Measurements from ENCODE around the gene ANKRD65.
"Not testable (repeated sequence)": the region's sequence is repeated elsewhere in the genome, so short reads cannot be mapped to it uniquely, and the experiment has no call there.

ANKRD65 gene

GRCh38 chr1:1421147-1421906, at the start of gene ANKRD65:
Gene ANKRD65, minus strand, starts transcription at chr1:1421276. Its CDS starts 271 bp downstream, at chr1:1421005.
- peaks cover 9% of the 10 kb centered on the region for H3K4me1 Mint-ChIP-seq (ENCODE audit: low read depth)

GRCh38 chr1:1468196-1468985, 47.3 kb upstream of the ANKRD65 start:
- peaks cover 16% of the 10 kb centered on the region for H3K4me1 Mint-ChIP-seq (ENCODE audit: low read depth)
- H3K27ac Mint-ChIP-seq; H3K27me3 Mint-ChIP-seq (ENCODE audit: low read depth); H3K36me3 Mint-ChIP-seq (ENCODE audit: low read depth); H3K9me3 Mint-ChIP-seq; H3K4me3 Mint-ChIP-seq: not testable (repeated sequence)

More at GRCh38 chr1:1421147-1421906, at the start of gene ANKRD65:
- no peaks in the 10 kb centered on the region for H3K9me3 Mint-ChIP-seq
- peaks cover 20% of the 10 kb centered on the region for H3K27me3 Mint-ChIP-seq (ENCODE audit: low read depth)
- no peak within 1 kb of the TSS for H3K27ac Mint-ChIP-seq
- H3K4me3 Mint-ChIP-seq: no peak within 1 kb of the TSS
- no peaks in the 10 kb centered on the region for H3K36me3 Mint-ChIP-seq (ENCODE audit: low read depth)

DNA sequence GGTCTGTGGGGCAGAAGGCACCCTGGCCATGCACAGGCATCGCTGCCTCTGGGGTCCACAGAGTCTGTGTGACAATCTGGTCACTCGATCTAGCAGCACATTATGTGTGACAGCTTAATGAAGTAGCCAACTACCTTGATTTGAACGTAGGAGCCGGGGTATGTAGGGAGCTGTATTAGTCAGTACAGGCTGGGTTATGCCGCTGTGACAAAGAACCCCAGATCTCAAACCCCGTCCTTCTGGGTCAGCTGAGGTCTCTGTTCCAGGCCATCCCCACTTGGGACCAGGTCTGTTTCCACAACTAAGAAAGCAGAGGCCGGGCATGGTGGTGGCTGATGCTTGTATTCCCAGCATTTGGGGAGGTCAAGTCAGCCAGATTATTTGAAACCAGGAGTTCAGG, 42.2 kb upstream of the ANKRD65 start:
- no peaks in the 10 kb centered on the region for H3K4me1 Mint-ChIP-seq (ENCODE audit: low read depth)
- H3K9me3 Mint-ChIP-seq: no peaks in the 10 kb centered on the region
- no peaks in the 10 kb centered on the region for H3K27me3 Mint-ChIP-seq (ENCODE audit: low read depth)
- no peak overlapping the region for H3K27ac Mint-ChIP-seq
- H3K4me3 Mint-ChIP-seq: no peak overlapping the region
- H3K36me3 Mint-ChIP-seq (ENCODE audit: low read depth): no peaks in the 10 kb centered on the region

DNA sequence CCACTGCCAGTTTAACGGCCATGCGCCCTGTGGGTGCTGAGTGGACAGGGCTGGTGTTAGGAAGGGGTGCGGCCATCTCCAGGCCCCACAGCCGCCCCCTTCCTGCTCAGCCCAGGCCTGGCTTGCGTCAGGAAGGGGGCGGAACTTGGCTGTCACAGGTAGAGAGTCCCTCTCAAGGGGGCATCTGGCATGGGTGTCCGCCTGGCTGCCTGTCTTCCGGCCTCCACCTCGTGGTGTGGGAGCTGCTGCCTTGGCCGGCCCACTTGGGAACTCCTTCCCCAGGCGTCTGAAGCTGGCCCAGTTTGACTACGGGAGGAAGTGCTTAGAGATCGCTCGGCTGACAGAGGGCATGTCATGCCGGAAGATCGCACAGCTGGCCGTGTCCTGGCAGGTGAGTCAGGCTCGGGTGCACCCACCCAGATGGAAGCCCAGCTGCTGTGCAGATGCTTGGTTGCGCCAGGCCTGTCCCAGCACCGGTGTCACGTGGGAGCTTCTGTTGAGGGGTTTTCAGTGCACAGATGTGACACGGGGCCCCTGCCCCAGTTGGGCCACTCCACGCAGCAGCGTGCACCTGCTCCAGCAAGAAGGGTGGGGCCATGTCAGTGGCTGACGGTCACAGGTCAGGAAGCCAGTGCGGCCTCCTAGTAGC, 41.4 kb upstream of the ANKRD65 start:
- H3K4me3 Mint-ChIP-seq: no peak overlapping the region
- no peak overlapping the region for H3K27ac Mint-ChIP-seq
- no peaks in the 10 kb centered on the region for H3K9me3 Mint-ChIP-seq
- H3K36me3 Mint-ChIP-seq (ENCODE audit: low read depth): no peaks in the 10 kb centered on the region
- no peaks in the 10 kb centered on the region for H3K4me1 Mint-ChIP-seq (ENCODE audit: low read depth)
- no peaks in the 10 kb centered on the region for H3K27me3 Mint-ChIP-seq (ENCODE audit: low read depth)

GRCh38 chr1:1461721-1462317, 40.7 kb upstream of the ANKRD65 start:
- Mint-ChIP-seq H3K4me3 (no peak overlapping the region), H3K9me3 (no peaks in the 10 kb centered on the region), H3K4me1 (ENCODE audit: low read depth) (no peaks in the 10 kb centered on the region), H3K27ac (no peak overlapping the region), H3K36me3 (ENCODE audit: low read depth) (no peaks in the 10 kb centered on the region), H3K27me3 (ENCODE audit: low read depth) (no peaks in the 10 kb centered on the region)

- no peaks in the 10 kb centered on the region for H3K4me1 Mint-ChIP-seq (ENCODE audit: low read depth)
- H3K4me3 Mint-ChIP-seq: no peak overlapping the region
- H3K27ac Mint-ChIP-seq: no peak overlapping the region
- H3K36me3 Mint-ChIP-seq (ENCODE audit: low read depth): no peaks in the 10 kb centered on the region
- H3K27me3 Mint-ChIP-seq (ENCODE audit: low read depth): no peaks in the 10 kb centered on the region
- no peaks in the 10 kb centered on the region for H3K9me3 Mint-ChIP-seq
Observed at GRCh38 chr1:1460540-1461130, 39.6 kb upstream of the ANKRD65 start.

DNA sequence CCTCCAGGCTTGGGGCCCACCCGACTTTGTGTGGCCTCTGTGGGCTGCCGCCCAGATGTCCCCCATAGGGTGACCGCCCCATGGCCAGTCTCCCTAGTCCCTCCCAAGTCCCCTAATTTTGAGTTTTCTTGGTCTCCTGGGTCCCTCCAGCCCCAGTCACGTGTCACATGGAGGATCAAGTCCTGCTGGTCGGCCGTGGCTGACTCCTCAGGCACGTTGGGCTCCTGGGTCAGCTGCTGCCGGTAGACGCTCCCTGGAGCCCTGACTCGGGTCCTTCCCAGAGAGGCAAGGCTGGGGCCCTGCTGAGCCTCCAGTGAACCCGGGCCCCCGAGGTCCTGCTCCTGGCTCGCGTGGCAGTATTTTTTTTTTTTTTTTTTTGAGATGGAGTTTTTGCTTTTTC, 38.6 kb upstream of the ANKRD65 start:
- H3K36me3 Mint-ChIP-seq (ENCODE audit: low read depth); H3K27me3 Mint-ChIP-seq (ENCODE audit: low read depth); H3K4me1 Mint-ChIP-seq (ENCODE audit: low read depth); H3K4me3 Mint-ChIP-seq; H3K27ac Mint-ChIP-seq; H3K9me3 Mint-ChIP-seq: not testable (repeated sequence)

DNA sequence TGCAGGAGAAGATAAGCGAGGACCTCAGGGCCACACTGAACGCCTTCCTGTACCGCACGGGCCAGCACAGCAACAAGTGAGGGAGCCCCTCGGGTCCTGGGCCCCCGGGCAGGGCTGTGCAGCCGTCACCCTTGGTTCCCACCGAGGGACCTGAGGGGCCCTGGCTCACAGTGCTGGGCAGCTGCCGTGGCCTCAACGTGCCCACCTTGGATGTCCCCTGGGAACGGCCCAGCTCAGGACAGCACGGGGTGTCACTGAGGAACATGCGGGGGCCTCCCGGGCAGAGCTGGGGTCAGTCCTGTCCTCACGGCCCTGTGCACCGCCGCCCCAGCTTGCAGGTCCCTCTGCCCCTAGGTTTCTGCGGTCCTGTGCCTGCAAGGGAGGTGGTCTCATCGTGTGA, 38.1 kb upstream of the ANKRD65 start:
- H3K27ac Mint-ChIP-seq; H3K4me1 Mint-ChIP-seq (ENCODE audit: low read depth); H3K36me3 Mint-ChIP-seq (ENCODE audit: low read depth); H3K4me3 Mint-ChIP-seq; H3K27me3 Mint-ChIP-seq (ENCODE audit: low read depth); H3K9me3 Mint-ChIP-seq: not testable (repeated sequence)

DNA sequence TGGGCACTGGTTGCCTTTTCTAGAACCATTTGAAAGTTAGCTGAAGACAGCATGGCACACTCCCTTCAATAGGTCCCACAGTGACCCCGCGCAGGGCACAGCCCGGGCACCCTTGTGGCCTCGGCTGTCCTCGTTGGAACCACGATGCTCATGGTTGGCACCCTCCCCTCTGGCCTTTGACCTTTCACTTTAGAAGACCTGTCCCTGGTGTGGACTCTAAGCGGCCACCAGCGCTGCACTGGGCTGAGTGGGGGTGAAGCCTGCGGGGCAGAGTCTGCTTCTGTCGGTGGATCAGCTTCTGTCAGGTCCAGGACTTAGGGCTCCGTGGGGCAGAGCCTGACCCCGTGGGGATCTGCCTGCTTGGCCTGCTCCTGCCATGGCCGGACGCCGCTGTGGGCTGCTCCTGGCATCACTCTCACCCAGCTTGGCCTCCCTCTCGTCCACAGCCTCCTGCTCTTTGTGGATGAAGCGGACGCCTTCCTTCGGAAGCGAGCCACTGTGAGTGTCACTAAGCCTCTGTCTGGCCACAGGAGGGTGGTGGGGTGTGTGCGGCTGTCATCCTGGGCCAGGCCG, 35.7 kb upstream of the ANKRD65 start:
- not testable (repeated sequence) for H3K9me3 Mint-ChIP-seq; H3K36me3 Mint-ChIP-seq (ENCODE audit: low read depth); H3K4me1 Mint-ChIP-seq (ENCODE audit: low read depth); H3K27me3 Mint-ChIP-seq (ENCODE audit: low read depth); H3K4me3 Mint-ChIP-seq; H3K27ac Mint-ChIP-seq

- H3K36me3 Mint-ChIP-seq (ENCODE audit: low read depth); H3K27me3 Mint-ChIP-seq (ENCODE audit: low read depth); H3K9me3 Mint-ChIP-seq; H3K4me3 Mint-ChIP-seq; H3K4me1 Mint-ChIP-seq (ENCODE audit: low read depth); H3K27ac Mint-ChIP-seq: not testable (repeated sequence)
Observed at GRCh38 chr1:1455934-1456333, 34.9 kb upstream of the ANKRD65 start.

GRCh38 chr1:1455366-1455884, 34.3 kb upstream of the ANKRD65 start:
- Mint-ChIP-seq H3K4me1 (ENCODE audit: low read depth) (no peaks in the 10 kb centered on the region), H3K9me3 (no peaks in the 10 kb centered on the region), H3K27ac (no peak overlapping the region), H3K36me3 (ENCODE audit: low read depth) (no peaks in the 10 kb centered on the region), H3K4me3 (no peak overlapping the region), H3K27me3 (ENCODE audit: low read depth) (no peaks in the 10 kb centered on the region)

- H3K36me3 Mint-ChIP-seq (ENCODE audit: low read depth); H3K4me3 Mint-ChIP-seq; H3K9me3 Mint-ChIP-seq; H3K27me3 Mint-ChIP-seq (ENCODE audit: low read depth); H3K4me1 Mint-ChIP-seq (ENCODE audit: low read depth); H3K27ac Mint-ChIP-seq: not testable (repeated sequence)
Observed at GRCh38 chr1:1454286-1455056, 33.4 kb upstream of the ANKRD65 start.

DNA sequence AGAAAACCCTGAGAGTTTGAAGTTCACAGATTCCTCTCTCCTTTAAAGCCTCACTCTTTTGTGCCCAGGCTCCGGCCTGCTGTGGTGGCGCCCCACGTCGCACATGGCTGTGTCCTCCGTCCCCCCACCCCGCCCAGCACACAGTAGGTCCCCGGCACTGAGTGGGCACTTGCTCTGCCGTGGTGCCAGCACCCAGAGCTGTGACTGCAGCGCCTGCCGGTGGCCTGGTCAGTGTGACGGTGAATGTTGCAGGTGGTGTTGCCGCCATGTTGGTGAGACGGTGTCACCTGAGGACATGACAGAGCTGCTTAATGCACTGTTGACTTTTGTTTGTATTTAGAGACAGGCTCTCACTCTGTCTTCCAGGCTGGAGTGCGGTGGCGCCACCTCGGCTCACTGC, 31.8 kb upstream of the ANKRD65 start:
- Mint-ChIP-seq H3K9me3 (no peaks in the 10 kb centered on the region), H3K4me3 (no peak overlapping the region), H3K4me1 (ENCODE audit: low read depth) (no peaks in the 10 kb centered on the region), H3K27ac (no peak overlapping the region), H3K27me3 (ENCODE audit: low read depth) (peaks cover 5% of the 10 kb centered on the region), H3K36me3 (ENCODE audit: low read depth) (no peaks in the 10 kb centered on the region)
